Measurements from ENCODE around the gene GSC.

DNA sequence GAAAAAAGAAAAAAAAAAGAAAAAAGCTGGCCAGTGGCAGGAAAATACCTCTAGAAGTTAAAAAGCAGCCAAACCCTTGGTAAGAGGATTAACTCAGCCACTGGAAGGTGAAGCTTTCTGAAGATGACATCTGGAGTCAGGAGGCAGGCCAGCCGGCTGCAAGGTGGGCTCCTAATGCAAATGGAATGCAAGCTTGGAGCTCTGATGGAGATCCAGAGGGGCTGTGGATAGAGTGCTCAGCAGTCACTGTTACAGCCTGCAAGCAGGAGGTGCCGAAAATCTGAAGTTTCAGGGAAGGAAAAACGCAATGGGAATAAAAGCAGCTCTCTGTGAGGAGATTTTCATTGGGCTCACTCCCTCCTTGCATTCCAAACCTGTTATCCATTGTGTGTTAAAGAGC lies 41.0 kb downstream of the GSC start:
- TF ChIP-seq, protein P1, sequence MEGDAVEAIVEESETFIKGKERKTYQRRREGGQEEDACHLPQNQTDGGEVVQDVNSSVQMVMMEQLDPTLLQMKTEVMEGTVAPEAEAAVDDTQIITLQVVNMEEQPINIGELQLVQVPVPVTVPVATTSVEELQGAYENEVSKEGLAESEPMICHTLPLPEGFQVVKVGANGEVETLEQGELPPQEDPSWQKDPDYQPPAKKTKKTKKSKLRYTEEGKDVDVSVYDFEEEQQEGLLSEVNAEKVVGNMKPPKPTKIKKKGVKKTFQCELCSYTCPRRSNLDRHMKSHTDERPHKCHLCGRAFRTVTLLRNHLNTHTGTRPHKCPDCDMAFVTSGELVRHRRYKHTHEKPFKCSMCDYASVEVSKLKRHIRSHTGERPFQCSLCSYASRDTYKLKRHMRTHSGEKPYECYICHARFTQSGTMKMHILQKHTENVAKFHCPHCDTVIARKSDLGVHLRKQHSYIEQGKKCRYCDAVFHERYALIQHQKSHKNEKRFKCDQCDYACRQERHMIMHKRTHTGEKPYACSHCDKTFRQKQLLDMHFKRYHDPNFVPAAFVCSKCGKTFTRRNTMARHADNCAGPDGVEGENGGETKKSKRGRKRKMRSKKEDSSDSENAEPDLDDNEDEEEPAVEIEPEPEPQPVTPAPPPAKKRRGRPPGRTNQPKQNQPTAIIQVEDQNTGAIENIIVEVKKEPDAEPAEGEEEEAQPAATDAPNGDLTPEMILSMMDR (conservative IDR thresholded peaks at IDR 0.05 in 1 of 2, IDR thresholded peaks at IDR 0.05 in 1 of 2; ENCODE audit: low read depth in 1 of 2, low read length in 2 of 2): no peak
- no peak for TF ChIP-seq EZH2 (IDR thresholded peaks at IDR 0.05; ENCODE audit: low read length, missing control alignments)

Data from fibroblast of lung (primary cell).